Vagina (tissue), 2 donors: Measurements from ENCODE around the gene S100PBP. TPM values are rescaled to one million over a fixed set of nuclear protein-coding genes. Genes with fewer than 3 reads are reported as not detected.

Source experiments
- DNase-seq, 2 donors: peaks; one replicate each; pipeline ENCODE4 v3.0.0-alpha.2; 2017; ENCODE audit errors: extremely low spot score in 2 of 2
- H3K27ac ChIP-seq: fragments of 200-600 bp; sonication (generic); one replicate; pipeline ENCODE4 v1.5.1; 2019
- H3K27me3 ChIP-seq: fragments of 200-600 bp; sonication (generic); one replicate; pipeline ENCODE4 v1.5.1; 2019
- H3K36me3 ChIP-seq, 2 donors: fragments of 200-600 bp; sonication (generic); one replicate each; pipeline ENCODE4 v1.5.1; 2017 to 2019
- H3K4me1 ChIP-seq: fragments of 200-600 bp; sonication (generic); one replicate; pipeline ENCODE4 v1.5.1; 2019
- H3K4me3 ChIP-seq, 2 donors: fragments of 200-600 bp; sonication (generic); 1 replicate in 1 of 2; 2 replicates in 1 of 2; pipeline ENCODE4 v1.5.1; 2016 to 2019
- H3K9me3 ChIP-seq: fragments of 200-600 bp; sonication (generic); one replicate; pipeline ENCODE4 v1.5.1; 2019
- CTCF ChIP-seq, 3 experiments: fragments of 450-650 bp in 2 of 3; fragments of 200-600 bp in 1 of 3; sonication (generic) in 1 of 3; IDR thresholded peaks; one replicate each; pipeline ENCODE4 v1.5.1; 2017 to 2019; ENCODE audit warnings: antibody characterized with exemption in 3 of 3, mild to moderate bottlenecking in 2 of 3, moderate library complexity in 2 of 3
- POLR2A ChIP-seq, 2 donors: fragments of 450-650 bp; IDR thresholded peaks; one replicate each; pipeline ENCODE4 v1.6.1; 2017; ENCODE audit warnings: antibody characterized with exemption in 2 of 2, mild to moderate bottlenecking in 2 of 2, moderate library complexity in 2 of 2
- POLR2AphosphoS5 ChIP-seq, 2 donors: sonication (generic); formaldehyde crosslinking; IDR thresholded peaks; one replicate each; pipeline ENCODE4 v1.9.0; 2017; ENCODE audit warnings: antibody characterized with exemption in 2 of 2, mild to moderate bottlenecking in 2 of 2, low read depth in 1 of 2; ENCODE audit not compliant: insufficient read depth in 1 of 2
- intact Hi-C: fragments of 100-400 bp; cut with DNase I; formaldehyde crosslinking; loops from one replicate; pipeline ENCODE4 v1.15.1; 2023
- total RNA-seq: library from RNA; depleted of rRNA; stranded (reverse); fragments of >200 nt; gene quantifications from one replicate; pipeline ENCODE4 v1.2.3, GENCODE V29; 2016

The S100PBP gene
- total RNA-seq, 1 donor from 2014 or later = 19.6 TPM

- H3K4me3 ChIP-seq = peak overlapping the region in 1 of 2 donors; percentile 89
- intact Hi-C loops = no loop called here
- no peak for TF ChIP-seq CTCF (IDR thresholded peaks at IDR 0.05)
- TF ChIP-seq POLR2AphosphoS5 (IDR thresholded peaks at IDR 0.05; ENCODE audit: insufficient read depth in 1 of 2, low read depth in 1 of 2) = no peak
- TF ChIP-seq POLR2A (IDR thresholded peaks at IDR 0.05) = no peak
- H3K9me3 ChIP-seq = no peaks in the 10 kb centered on the region
- peaks cover 19% of the 10 kb centered on the region for H3K4me1 ChIP-seq
- no peaks in the 10 kb centered on the region for H3K36me3 ChIP-seq
- no peak overlapping the region for H3K27ac ChIP-seq
- DNase-seq = no peak
- no peaks in the 10 kb centered on the region for H3K27me3 ChIP-seq
These were observed 82.3 kb downstream of the S100PBP start for GRCh38 chr1:32899586-32900296.

- no peaks in the 10 kb centered on the region for H3K9me3 ChIP-seq
- intact Hi-C loops = no loop called here
- no peak for DNase-seq
- H3K36me3 ChIP-seq = no peaks in the 10 kb centered on the region
- H3K4me1 ChIP-seq = peaks cover 19% of the 10 kb centered on the region
- no peaks in the 10 kb centered on the region for H3K27me3 ChIP-seq
- H3K4me3 ChIP-seq = peak overlapping the region; percentile 73 to 89
- H3K27ac ChIP-seq = peak overlapping the region; percentile 85
- TF ChIP-seq POLR2AphosphoS5 (IDR thresholded peaks at IDR 0.05; ENCODE audit: insufficient read depth in 1 of 2, low read depth in 1 of 2) = peak in 1 of 2 donors; percentile 13
- no peak for TF ChIP-seq CTCF (IDR thresholded peaks at IDR 0.05)
- no peak for TF ChIP-seq POLR2A (IDR thresholded peaks at IDR 0.05)
These were observed 83.0 kb downstream of the S100PBP start for GRCh38 chr1:32900371-32900955.

- intact Hi-C loops = no loop called here
- Histone ChIP-seq H3K4me3 (peak within 1 kb of the TSS; percentile 73 to 89), H3K27me3 (no peaks in the 10 kb centered on the region), H3K9me3 (no peaks in the 10 kb centered on the region), H3K4me1 (peaks cover 19% of the 10 kb centered on the region), H3K36me3 (no peaks in the 10 kb centered on the region), H3K27ac (peak within 1 kb of the TSS; percentile 85)
- TF ChIP-seq POLR2A (IDR thresholded peaks at IDR 0.05) (peak in 1 of 2 donors; percentile 42), CTCF (IDR thresholded peaks at IDR 0.05) (no peak)
- DNase-seq = no peak
These were observed 83.7 kb downstream of the S100PBP start, which contains the start of gene TMEM54 for GRCh38 chr1:32900956-32901822. Gene TMEM54 (minus strand): TSS chr1:32901389. CDS start chr1:32901238, 151 bp downstream.

- DNase-seq = no peak
- H3K4me1 ChIP-seq = peaks cover 19% of the 10 kb centered on the region
- H3K36me3 ChIP-seq = no peaks in the 10 kb centered on the region
- TF ChIP-seq CTCF (IDR thresholded peaks at IDR 0.05) = no peak
- TF ChIP-seq POLR2A (IDR thresholded peaks at IDR 0.05) = no peak
- TF ChIP-seq POLR2AphosphoS5 (IDR thresholded peaks at IDR 0.05; ENCODE audit: insufficient read depth in 1 of 2, low read depth in 1 of 2) = no peak
- no peaks in the 10 kb centered on the region for H3K27me3 ChIP-seq
- H3K4me3 ChIP-seq = peak overlapping the region; percentile 73 to 89
- H3K27ac ChIP-seq = peak overlapping the region; percentile 83
- intact Hi-C loops = no loop called here
- H3K9me3 ChIP-seq = no peaks in the 10 kb centered on the region
These were observed 84.5 kb downstream of the S100PBP start for GRCh38 chr1:32901823-32902534.
